ENCODE results near the gene CAPSL. TPM values are rescaled to one million over a fixed set of nuclear protein-coding genes. Genes with fewer than 3 reads are reported as not detected.

The CAPSL gene
- total and polyA plus RNA-seq, 2 of the 8 experiments (the other 6 are each of a cell fraction or from before 2014, with no cell fraction given) = not detected

- TF ChIP-seq GABPA (IDR thresholded peaks at IDR 0.05; ENCODE audit: borderline replicate concordance, insufficient read depth, low read length) (no peak), JUND (IDR thresholded peaks at IDR 0.05; ENCODE audit: low read length) (no peak), BCL11A (IDR thresholded peaks at IDR 0.05; ENCODE audit: low read depth in 2 of 2, low read length in 2 of 2) (no peak), SRF (IDR thresholded peaks at IDR 0.05; ENCODE audit: low read depth, low read length) (no peak), KDM1A (IDR thresholded peaks at IDR 0.05; ENCODE audit: borderline replicate concordance, low read length) (no peak), SIN3A (conservative IDR thresholded peaks at IDR 0.05 in 1 of 2, IDR thresholded peaks at IDR 0.05 in 1 of 2; ENCODE audit: low read depth in 1 of 2, low read length in 2 of 2) (no peak), SUZ12 (IDR thresholded peaks at IDR 0.05; ENCODE audit: low read length) (no peak)
These were observed 15.8 kb upstream of the CAPSL start (continued) for GRCh38 chr5:35954175-35954574.
